Ishikawa (cell line): ENCODE measurements around the gene PPDPF.

Source experiments
- CREB1 ChIP-seq: IDR thresholded peaks from 2 replicates; pipeline ENCODE4 v1.6.1; 2012; ENCODE audit warnings: low read depth
- EGR1 ChIP-seq: IDR thresholded peaks from 2 replicates; pipeline ENCODE4 v1.6.1; 2012
- EP300 ChIP-seq: IDR thresholded peaks from 2 replicates; pipeline ENCODE4 v1.6.1; 2012; ENCODE audit warnings: borderline replicate concordance
- FOXM1 ChIP-seq: IDR thresholded peaks from 2 replicates; pipeline ENCODE4 v1.6.1; 2012; ENCODE audit warnings: low read depth, borderline replicate concordance
- MAX ChIP-seq: IDR thresholded peaks from 2 replicates; pipeline ENCODE4 v1.6.1; 2012
- RAD21 ChIP-seq: IDR thresholded peaks from 2 replicates; pipeline ENCODE4 v1.6.1; 2012; ENCODE audit warnings: low read depth
- TAF1 ChIP-seq: IDR thresholded peaks from 2 replicates; pipeline ENCODE4 v1.6.1; 2012; ENCODE audit warnings: low read depth, mild to moderate bottlenecking
- TEAD4 ChIP-seq: IDR thresholded peaks from 2 replicates; pipeline ENCODE4 v1.6.1; 2012
- YY1 ChIP-seq: IDR thresholded peaks from 2 replicates; pipeline ENCODE4 v1.6.1; 2012; ENCODE audit warnings: low read depth
- TF ChIP-seq, protein P1 (sequence below): IDR thresholded peaks from 2 replicates; pipeline ENCODE4 v1.6.1; 2012; ENCODE audit warnings: low read depth, mild to moderate bottlenecking

DNA sequence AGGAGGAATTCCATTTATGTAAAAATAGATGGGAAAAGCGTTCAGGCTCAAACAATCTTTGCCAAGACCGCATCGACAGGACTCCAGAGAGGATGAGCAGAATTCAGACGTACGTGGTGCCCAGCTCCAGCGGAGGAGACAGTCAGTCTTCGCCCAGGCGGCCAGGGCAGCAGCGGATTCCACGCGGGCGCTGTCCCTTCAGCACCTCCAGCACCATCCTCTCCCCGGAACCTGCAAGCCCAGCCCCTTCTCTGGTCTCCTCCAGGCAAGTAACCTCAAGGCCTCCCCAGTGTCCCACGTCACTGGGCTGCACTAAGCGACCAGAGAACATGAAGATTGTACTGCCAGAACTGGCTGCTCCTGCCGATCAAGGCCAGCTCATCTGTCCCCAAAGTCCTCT lies 45.4 kb upstream of the PPDPF start:
- TF ChIP-seq EP300 = no peak
- TF ChIP-seq FOXM1 = no peak
- TF ChIP-seq, protein P1, sequence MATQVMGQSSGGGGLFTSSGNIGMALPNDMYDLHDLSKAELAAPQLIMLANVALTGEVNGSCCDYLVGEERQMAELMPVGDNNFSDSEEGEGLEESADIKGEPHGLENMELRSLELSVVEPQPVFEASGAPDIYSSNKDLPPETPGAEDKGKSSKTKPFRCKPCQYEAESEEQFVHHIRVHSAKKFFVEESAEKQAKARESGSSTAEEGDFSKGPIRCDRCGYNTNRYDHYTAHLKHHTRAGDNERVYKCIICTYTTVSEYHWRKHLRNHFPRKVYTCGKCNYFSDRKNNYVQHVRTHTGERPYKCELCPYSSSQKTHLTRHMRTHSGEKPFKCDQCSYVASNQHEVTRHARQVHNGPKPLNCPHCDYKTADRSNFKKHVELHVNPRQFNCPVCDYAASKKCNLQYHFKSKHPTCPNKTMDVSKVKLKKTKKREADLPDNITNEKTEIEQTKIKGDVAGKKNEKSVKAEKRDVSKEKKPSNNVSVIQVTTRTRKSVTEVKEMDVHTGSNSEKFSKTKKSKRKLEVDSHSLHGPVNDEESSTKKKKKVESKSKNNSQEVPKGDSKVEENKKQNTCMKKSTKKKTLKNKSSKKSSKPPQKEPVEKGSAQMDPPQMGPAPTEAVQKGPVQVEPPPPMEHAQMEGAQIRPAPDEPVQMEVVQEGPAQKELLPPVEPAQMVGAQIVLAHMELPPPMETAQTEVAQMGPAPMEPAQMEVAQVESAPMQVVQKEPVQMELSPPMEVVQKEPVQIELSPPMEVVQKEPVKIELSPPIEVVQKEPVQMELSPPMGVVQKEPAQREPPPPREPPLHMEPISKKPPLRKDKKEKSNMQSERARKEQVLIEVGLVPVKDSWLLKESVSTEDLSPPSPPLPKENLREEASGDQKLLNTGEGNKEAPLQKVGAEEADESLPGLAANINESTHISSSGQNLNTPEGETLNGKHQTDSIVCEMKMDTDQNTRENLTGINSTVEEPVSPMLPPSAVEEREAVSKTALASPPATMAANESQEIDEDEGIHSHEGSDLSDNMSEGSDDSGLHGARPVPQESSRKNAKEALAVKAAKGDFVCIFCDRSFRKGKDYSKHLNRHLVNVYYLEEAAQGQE = peak; percentile 91
- TF ChIP-seq TAF1 = no peak
- peak; percentile 68 for TF ChIP-seq TEAD4
- no peak for TF ChIP-seq YY1
- peak; percentile 69; the same call in 1 of the 2 replicates for TF ChIP-seq MAX
- TF ChIP-seq EGR1 = no peak
- no peak for TF ChIP-seq CREB1
- no peak for TF ChIP-seq RAD21
